Retina (tissue), 1 donor: ENCODE data around the gene CD200.
"Not testable (repeated sequence)": the region's sequence is repeated elsewhere in the genome, so short reads cannot be mapped to it uniquely, and the experiment has no call there.

Experiments
- DNase-seq: peaks from one replicate; pipeline ENCODE4 v3.0.0-alpha.2; 2016

CD200 gene

GRCh38 chr3:112391648-112392047 is 58.7 kb downstream of the CD200 start:
- no peak for DNase-seq

GRCh38 chr3:112392393-112393359 is 59.7 kb downstream of the CD200 start:
- no peak for DNase-seq

- no peak for DNase-seq
These were observed 60.4 kb downstream of the CD200 start for GRCh38 chr3:112393360-112393728.

GRCh38 chr3:112394003-112394640 is 61.2 kb downstream of the CD200 start:
- no peak for DNase-seq

- no peak for DNase-seq
These were observed 62.4 kb downstream of the CD200 start for GRCh38 chr3:112395181-112395895.

GRCh38 chr3:112395896-112396290 is 62.9 kb downstream of the CD200 start:
- no peak for DNase-seq

- DNase-seq, result no peak
These were observed 64.6 kb downstream of the CD200 start for GRCh38 chr3:112397556-112397955.

- DNase-seq, result no peak
These were observed 66.1 kb downstream of the CD200 start for GRCh38 chr3:112399064-112399463.

GRCh38 chr3:112399554-112399953 is 66.6 kb downstream of the CD200 start:
- DNase-seq, result not testable (repeated sequence)

- DNase-seq, result not testable (repeated sequence)
These were observed 67.4 kb downstream of the CD200 start for GRCh38 chr3:112400317-112400716.

GRCh38 chr3:112401617-112402016 is 68.7 kb downstream of the CD200 start:
- DNase-seq, result no peak

- DNase-seq, result no peak
These were observed 70.1 kb downstream of the CD200 start for GRCh38 chr3:112403103-112403502.

- DNase-seq, result not testable (repeated sequence)
These were observed 72.1 kb downstream of the CD200 start for GRCh38 chr3:112404924-112405549.

- DNase-seq, result no peak
These were observed 72.9 kb downstream of the CD200 start for GRCh38 chr3:112405845-112406244.

GRCh38 chr3:112407214-112407887 is 74.4 kb downstream of the CD200 start:
- DNase-seq, result no peak

GRCh38 chr3:112407888-112408702 is 75.1 kb downstream of the CD200 start:
- no peak for DNase-seq

- DNase-seq, result no peak
These were observed 76.1 kb downstream of the CD200 start for GRCh38 chr3:112409041-112409440.

- no peak for DNase-seq
These were observed 78.5 kb downstream of the CD200 start for GRCh38 chr3:112411425-112411824.
